HCEC 1CT (cell line): ENCODE data around the gene REEP6.
A peak's percentile ranks its signal among the peaks of the same experiment; 100 is the strongest.

Source experiments
- DNase-seq: peaks from one replicate; pipeline ENCODE4 v3.0.0-alpha.2; 2017

Gene REEP6

DNA sequence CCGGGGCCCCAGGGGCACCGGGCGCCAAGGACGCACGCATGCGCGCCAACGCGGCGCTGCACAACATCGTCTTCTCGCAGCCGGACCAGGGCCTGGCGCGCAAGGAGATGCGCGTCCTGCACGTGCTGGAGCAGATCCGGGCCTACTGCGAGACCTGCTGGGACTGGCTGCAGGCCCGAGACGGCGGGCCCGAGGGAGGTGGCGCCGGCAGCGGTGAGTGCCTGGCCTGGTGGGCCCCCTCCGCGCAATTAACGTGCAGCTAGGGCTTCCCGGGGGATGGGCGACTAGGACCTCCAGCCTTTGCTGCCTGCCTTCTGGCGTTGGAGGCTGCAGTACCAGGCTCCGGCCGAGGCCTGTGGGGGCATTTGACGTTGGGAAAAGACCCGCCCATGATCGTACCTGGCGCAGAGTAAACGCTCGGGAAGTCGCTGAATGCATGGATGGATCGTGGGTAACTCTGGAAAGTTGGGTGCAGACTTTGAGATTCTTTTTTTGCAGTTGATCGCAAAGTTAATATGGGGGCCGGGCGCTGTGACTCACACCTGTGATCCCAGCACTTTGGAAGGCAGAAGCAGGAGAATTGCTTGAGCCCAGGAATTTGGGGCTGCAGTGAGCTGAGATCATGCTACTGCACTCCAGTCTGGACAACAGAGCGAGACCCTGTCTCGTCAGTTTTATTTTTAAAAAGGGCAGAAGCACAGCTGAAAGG, 33.8 kb upstream of the REEP6 start:
- no peak for DNase-seq

GRCh38 chr19:1457892-1458291, 33.1 kb upstream of the REEP6 start:
- no peak for DNase-seq

DNA sequence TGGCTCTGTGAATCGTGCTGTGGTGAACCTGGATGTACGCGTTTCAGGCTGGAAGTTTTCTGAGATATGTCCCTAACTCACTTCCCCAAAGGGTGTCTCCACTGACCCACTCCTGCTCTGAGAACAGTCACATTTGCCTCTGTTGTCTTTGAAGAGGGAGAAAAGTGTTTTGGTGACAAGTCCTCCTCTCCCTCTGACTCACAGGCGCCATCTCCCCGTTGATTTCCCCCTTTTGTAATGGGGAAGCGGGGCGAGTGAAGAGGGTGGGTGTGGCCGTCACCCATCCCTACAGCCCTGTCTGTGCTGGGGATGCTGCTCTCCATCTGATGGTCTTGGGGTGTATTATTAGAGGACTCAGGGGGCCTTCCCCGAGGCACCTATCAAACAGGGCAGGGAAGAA, 31.5 kb upstream of the REEP6 start:
- DNase-seq, result no peak

DNA sequence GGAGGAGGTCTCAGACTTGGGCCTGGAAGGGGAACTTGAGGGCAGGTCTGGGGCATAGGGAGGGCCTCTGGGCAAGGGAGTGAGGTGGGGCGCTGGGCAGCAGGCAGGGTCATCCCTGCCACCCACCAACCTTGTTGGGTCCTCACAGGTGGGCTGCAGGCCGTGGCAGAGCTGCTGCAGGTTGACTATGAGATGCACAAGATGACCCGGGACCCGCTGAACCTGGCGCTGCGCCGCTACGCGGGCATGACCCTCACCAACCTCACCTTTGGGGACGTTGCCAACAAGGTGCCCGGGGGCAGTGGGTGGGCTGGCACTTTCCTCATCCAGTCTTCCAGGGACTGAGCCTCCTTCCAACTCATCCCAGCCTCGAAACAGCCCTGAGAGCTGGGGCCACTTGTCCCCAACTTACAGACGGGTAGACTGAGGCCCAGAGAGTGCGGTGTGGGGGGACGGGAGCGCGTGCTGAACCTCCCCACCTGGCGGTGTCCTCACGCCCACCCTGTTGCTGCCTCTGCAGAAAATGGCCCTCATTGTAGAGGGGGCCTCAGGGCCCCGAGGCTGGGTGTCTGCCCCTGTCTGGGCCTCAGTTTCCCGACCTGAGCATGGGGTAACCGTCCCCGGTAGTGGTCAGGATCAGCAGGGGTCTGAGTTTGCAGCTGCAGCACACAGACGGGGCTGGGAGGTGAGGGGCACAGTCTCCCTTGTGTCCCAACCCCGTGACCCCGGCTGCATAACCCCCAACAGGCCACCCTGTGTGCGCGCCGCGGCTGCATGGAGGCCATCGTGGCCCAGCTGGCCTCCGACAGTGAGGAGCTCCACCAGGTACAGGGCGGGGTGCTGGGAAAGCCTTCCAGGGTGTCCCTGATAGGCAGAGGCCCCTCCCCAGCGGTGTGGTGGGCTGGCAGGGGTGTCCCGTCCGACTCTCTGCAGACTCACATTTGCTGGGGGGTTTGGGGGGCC, 30.7 kb upstream of the REEP6 start:
- no peak for DNase-seq

DNA sequence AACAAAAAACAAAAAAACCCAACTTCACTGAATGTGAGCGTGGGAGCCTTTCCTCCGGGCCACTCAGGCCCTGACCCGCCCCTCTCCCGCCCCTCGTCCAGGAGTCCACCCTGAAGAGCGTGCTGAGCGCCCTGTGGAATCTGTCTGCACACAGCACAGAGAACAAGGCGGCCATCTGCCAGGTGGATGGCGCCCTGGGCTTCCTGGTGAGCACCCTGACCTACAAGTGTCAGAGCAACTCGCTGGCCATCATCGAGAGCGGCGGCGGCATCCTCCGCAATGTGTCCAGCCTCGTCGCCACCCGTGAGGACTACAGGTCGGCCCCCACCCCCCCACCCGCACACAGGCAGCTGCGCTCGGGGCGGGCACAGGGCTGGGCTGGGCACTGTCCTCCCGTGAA, 29.1 kb upstream of the REEP6 start:
- DNase-seq, result no peak

GRCh38 chr19:1465191-1466016, 25.6 kb upstream of the REEP6 start:
- peak; percentile 0 for DNase-seq

DNA sequence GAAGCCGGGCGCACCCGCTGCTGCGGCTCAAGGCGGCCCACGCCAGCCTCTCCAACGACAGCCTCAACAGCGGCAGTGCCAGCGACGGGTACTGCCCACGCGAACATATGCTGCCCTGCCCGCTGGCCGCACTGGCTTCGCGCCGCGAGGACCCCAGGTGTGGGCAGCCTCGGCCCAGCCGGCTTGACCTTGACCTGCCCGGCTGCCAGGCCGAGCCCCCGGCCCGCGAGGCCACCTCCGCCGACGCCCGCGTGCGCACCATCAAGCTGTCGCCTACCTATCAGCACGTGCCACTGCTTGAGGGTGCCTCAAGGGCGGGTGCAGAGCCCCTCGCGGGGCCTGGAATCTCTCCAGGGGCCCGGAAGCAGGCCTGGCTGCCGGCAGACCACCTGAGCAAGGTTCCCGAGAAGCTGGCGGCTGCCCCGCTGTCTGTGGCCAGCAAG, 24.9 kb upstream of the REEP6 start:
- no peak for DNase-seq

DNA sequence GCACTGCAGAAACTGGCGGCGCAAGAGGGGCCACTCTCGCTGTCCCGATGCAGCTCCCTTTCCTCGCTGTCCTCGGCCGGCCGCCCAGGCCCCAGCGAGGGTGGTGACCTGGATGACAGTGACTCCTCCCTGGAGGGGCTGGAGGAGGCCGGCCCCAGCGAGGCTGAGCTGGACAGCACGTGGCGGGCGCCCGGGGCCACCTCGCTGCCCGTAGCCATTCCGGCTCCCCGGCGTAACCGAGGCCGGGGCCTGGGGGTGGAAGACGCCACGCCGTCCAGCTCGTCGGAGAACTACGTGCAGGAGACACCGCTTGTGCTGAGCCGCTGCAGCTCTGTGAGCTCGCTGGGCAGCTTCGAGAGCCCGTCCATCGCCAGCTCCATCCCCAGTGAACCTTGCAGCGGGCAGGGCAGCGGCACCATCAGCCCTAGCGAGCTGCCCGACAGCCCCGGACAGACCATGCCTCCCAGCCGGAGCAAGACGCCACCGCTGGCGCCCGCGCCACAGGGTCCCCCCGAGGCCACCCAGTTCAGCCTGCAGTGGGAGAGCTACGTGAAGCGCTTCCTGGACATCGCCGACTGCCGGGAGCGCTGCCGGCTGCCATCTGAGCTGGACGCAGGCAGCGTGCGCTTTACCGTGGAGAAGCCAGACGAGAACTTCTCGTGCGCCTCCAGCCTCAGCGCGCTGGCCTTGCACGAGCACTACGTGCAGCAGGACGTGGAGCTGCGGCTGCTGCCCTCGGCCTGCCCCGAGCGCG, 24.3 kb upstream of the REEP6 start:
- no peak for DNase-seq

GRCh38 chr19:1467215-1467489, 23.8 kb upstream of the REEP6 start:
- no peak for DNase-seq

DNA sequence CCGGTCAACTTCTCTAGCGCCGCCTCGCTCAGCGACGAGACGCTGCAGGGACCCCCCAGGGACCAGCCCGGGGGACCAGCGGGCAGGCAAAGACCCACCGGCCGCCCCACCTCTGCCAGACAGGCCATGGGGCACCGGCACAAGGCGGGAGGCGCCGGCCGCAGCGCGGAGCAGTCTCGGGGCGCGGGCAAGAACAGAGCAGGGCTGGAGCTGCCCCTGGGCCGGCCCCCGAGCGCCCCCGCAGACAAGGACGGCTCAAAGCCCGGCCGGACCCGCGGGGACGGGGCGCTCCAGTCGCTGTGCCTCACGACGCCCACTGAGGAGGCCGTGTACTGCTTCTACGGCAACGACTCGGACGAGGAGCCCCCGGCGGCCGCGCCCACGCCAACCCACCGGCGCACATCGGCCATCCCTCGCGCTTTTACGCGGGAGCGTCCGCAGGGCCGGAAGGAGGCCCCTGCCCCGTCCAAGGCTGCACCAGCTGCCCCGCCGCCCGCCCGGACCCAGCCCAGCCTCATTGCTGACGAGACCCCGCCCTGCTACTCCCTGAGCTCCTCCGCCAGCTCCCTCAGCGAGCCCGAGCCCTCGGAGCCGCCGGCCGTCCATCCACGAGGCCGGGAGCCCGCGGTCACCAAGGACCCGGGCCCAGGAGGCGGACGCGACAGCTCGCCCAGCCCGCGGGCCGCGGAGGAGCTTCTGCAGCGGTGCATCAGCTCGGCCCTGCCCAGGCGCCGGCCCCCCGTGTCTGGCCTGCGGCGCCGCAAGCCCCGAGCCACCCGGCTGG, 23.3 kb upstream of the REEP6 start:
- no peak for DNase-seq

DNA sequence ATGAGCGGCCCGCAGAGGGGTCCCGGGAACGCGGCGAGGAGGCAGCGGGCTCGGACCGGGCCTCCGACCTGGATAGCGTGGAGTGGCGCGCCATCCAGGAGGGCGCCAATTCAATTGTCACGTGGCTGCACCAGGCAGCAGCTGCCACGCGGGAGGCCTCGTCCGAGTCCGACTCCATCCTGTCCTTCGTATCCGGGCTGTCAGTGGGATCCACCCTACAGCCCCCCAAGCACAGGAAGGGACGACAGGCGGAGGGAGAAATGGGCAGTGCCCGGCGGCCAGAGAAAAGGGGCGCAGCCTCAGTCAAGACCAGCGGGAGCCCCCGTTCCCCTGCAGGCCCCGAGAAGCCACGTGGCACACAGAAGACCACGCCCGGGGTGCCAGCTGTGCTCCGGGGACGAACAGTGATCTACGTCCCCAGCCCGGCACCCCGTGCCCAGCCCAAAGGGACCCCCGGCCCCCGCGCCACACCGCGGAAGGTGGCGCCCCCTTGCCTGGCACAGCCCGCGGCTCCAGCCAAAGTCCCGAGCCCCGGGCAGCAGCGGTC, 22.6 kb upstream of the REEP6 start:
- no peak for DNase-seq

- DNase-seq, result no peak
These were observed 22.1 kb upstream of the REEP6 start for GRCh38 chr19:1468821-1469254.

DNA sequence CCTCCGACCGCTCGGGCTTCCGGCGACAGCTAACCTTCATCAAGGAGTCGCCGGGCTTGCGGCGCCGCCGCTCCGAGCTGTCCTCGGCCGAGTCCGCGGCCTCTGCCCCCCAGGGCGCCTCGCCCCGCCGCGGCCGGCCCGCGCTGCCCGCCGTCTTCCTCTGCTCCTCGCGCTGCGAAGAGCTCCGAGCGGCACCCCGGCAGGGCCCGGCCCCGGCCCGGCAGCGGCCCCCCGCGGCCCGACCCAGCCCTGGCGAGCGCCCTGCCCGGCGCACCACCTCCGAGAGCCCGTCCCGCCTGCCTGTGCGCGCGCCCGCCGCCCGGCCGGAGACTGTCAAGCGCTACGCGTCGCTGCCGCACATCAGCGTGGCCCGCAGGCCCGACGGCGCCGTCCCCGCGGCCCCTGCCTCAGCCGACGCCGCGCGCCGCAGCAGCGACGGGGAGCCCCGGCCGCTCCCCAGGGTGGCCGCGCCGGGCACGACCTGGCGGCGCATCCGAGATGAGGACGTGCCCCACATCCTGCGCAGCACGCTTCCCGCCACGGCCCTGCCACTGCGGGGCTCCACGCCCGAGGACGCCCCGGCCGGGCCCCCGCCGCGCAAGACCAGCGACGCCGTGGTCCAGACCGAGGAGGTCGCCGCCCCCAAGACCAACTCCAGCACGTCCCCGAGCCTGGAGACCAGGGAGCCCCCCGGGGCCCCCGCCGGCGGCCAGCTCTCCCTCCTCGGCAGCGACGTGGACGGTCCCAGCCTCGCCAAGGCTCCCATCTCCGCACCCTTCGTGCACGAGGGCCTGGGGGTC, 21.5 kb upstream of the REEP6 start:
- DNase-seq, result no peak

DNA sequence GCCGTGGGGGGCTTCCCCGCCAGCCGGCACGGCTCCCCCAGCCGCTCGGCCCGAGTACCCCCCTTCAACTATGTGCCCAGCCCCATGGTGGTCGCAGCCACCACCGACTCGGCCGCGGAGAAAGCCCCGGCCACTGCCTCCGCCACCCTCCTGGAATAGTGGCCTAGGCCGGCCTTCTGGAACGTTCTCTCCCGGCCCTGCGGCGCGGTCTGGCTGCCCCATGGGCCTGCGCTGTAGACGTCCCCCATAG, 21.0 kb upstream of the REEP6 start:
- no peak for DNase-seq

DNA sequence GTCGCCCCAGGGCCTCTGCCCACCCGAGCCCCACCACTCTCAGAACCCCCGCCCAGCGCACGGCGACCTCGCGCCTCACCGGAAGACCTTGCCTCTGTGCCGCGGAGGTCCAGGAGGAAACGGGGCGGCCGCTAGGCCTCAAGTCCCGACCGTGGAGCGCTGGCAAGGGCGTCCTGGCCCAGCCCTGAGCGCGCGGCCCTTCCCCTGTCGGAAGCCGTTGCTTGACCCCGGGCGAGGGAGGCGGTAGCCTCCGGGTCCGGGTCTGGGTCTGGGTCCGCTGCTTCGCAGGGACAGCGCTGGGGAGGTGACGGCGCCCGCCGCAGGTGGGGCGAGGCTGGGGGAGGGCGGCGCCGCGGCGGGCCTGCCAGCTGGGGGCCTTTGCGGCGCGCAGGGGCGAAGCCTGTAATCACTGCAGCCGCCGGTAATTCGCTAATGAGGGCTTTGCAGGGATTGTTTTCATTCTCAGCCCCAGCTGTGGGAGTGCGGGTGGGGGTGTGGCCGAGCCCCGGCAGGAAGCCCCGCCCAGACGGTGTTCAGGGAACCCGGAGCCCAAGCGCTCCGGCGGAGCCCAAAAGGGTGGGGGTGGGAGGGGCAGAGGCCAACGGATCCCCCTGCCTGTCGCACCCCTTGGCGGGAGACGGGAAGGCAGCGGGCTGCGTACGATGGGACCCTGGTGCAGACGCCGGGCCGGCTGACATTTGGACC, 20.5 kb upstream of the REEP6 start:
- peak; percentile 0 for DNase-seq

GRCh38 chr19:1471010-1471514, 19.9 kb upstream of the REEP6 start:
- no peak for DNase-seq

DNA sequence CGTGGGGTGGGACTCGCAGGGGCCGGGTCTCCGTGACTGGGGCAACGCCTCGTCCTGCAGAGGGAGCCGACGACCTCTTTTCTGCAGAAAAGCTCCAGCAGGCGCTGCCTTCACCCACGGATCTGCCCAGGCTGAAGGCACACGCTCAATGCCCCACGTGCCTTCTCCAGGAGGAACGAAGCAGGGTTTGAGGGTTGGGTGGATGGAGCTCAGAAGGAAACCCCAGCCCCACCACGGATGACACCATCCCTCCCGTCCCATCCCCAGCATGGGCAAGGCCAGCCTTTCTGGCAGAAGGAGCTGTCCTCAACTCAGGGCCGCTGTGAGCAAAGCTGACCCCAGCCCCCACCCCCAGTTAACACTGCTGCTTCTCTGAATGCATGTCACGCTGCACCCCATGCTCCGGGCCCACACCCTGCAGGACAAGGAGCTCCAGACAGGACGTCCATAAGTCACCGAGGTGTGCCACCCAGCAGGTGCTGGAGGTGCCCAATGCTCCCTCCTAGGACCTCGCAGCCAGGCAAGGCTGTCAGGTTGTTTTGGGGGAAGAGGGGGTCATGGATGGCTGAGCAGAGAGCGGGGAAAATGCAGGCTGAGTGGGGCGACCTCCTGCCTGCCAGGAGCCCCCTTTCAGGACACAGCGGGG, 19.3 kb upstream of the REEP6 start:
- DNase-seq, result no peak

- DNase-seq, result peak; percentile 0
These were observed 18.5 kb upstream of the REEP6 start for GRCh38 chr19:1472231-1473084.
